PC-3 (cell line): ENCODE measurements around the gene SCUBE1.

ENCODE experiments used
- CTCF ChIP-seq: fragments of 300-600 bp; sonication (generic); conservative IDR thresholded peaks from 2 replicates; pipeline ENCODE4 v1.5.1; 2017; ENCODE audit warnings: antibody characterized with exemption, low read depth, mild to moderate bottlenecking, low read length
- EZH2 ChIP-seq: fragments of 300-600 bp; sonication (generic); IDR thresholded peaks from one replicate; pipeline ENCODE4 v1.6.1; 2017; ENCODE audit warnings: antibody characterized with exemption, mild to moderate bottlenecking, low read length; ENCODE audit not compliant: unreplicated experiment

DNA sequence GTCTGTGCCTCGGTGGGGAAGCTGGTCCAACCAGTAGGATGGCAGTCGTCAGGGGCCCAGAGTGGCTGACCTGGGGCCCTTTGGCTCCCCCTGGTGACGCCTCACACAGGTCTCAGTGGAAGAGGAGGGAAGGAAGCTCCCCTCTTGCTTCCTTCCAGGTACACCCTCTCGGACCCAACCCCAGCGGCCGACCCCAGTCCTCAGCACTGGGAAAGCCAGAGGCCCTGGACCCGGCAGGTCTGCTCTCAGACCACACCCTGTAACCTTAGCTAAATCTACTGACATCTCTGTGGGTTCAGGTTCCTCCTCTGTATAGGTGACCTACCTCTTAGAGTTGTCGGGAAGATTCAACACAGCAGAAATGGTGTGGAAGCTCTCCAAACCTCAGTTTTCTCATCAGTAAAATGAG, 3.4 kb upstream of the SCUBE1 start:
- TF ChIP-seq CTCF = peak; percentile 66
- TF ChIP-seq EZH2 = no peak
